HFFc6 (cell line): ENCODE results near the gene HOXB1. TPM values are rescaled to one million over a fixed set of nuclear protein-coding genes. Genes with fewer than 3 reads are reported as not detected.

ENCODE experiments used
- DNase-seq: peaks from one replicate; pipeline ENCODE4 v3.0.0-alpha.2; 2018
- H3K27ac Mint-ChIP-seq: 2 replicates; pipeline ENCODE4 v1.8.0; 2020; ENCODE audit warnings: mild to moderate bottlenecking, mixed read lengths
- H3K27me3 Mint-ChIP-seq: 2 replicates; pipeline ENCODE4 v1.8.0; 2021; ENCODE audit warnings: mild to moderate bottlenecking, moderate library complexity, mixed read lengths; ENCODE audit not compliant: insufficient read depth
- H3K36me3 Mint-ChIP-seq: 2 replicates; pipeline ENCODE4 v1.8.0; 2021; ENCODE audit warnings: low read depth, mixed read lengths
- H3K4me1 Mint-ChIP-seq: 2 replicates; pipeline ENCODE4 v1.8.0; 2020; ENCODE audit warnings: low read depth, mixed read lengths
- H3K4me3 Mint-ChIP-seq: 2 replicates; pipeline ENCODE4 v1.8.0; 2020; ENCODE audit warnings: mild to moderate bottlenecking, moderate library complexity, mixed read lengths
- H3K9me3 Mint-ChIP-seq: 2 replicates; pipeline ENCODE4 v1.8.0; 2020; ENCODE audit warnings: mild to moderate bottlenecking, mixed read lengths
- total RNA-seq, 6 experiments: library from RNA; stranded (reverse); fragmentation: NEBNext Ultra II Directional; extraction: Animal tissue kit (Norgen Biotek cat#: 25700); gene quantifications; 2 replicates in 1 of 6; 3 replicates in 5 of 6; pipeline ENCODE4 v1.2.3, GENCODE V29; 2021
- TF ChIP-seq, protein P1 (sequence below): fragments of 200-600 bp; sonication (generic); IDR thresholded peaks from 2 replicates; pipeline ENCODE4 v1.5.0; 2021; ENCODE audit warnings: antibody characterized with exemption, mild to moderate bottlenecking

HOXB1 gene
- total RNA-seq, 6 experiments from 2014 or later = not detected

DNA sequence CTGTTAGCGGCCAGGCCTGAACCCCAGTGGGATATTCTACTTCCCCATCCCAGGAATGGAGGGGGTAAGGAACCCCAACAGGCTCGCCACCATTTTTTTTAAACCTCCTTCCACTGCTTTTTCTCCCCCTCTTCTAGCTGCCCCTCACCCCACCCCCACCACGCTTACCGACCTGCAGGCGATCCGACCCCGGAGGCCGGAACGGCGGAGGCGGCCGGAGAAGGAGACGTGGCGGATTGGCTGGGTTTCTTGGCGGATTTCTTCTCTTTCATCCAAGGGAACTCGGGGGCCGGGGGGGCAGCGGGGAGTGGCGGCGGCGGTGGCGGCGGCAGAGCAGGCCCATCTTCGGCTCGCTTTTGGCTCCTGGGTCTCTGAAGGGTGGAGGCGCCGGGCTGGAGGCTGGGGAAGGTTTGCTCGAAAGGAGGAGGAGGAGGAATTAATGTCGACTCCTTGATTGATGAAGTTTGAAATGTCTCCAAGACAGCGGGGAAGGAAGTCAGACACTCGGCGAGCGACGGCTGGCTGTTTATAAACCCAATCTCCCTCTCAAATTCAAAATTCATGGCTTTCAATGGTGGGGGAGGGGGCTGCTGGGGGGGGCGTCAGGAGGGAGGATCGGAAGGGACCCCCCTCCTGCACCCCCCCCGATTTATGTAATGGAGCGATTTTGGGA, 13.7 kb upstream of the HOXB1 start:
- no peak overlapping the region for H3K4me3 Mint-ChIP-seq
- H3K27ac Mint-ChIP-seq = no peak overlapping the region
- DNase-seq = no peak
- H3K9me3 Mint-ChIP-seq = no peaks in the 10 kb centered on the region
- H3K36me3 Mint-ChIP-seq = no peaks in the 10 kb centered on the region
- H3K4me1 Mint-ChIP-seq = no peaks in the 10 kb centered on the region
- TF ChIP-seq, protein P1, sequence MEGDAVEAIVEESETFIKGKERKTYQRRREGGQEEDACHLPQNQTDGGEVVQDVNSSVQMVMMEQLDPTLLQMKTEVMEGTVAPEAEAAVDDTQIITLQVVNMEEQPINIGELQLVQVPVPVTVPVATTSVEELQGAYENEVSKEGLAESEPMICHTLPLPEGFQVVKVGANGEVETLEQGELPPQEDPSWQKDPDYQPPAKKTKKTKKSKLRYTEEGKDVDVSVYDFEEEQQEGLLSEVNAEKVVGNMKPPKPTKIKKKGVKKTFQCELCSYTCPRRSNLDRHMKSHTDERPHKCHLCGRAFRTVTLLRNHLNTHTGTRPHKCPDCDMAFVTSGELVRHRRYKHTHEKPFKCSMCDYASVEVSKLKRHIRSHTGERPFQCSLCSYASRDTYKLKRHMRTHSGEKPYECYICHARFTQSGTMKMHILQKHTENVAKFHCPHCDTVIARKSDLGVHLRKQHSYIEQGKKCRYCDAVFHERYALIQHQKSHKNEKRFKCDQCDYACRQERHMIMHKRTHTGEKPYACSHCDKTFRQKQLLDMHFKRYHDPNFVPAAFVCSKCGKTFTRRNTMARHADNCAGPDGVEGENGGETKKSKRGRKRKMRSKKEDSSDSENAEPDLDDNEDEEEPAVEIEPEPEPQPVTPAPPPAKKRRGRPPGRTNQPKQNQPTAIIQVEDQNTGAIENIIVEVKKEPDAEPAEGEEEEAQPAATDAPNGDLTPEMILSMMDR = no peak
- H3K27me3 Mint-ChIP-seq = peaks cover 71% of the 10 kb centered on the region

DNA sequence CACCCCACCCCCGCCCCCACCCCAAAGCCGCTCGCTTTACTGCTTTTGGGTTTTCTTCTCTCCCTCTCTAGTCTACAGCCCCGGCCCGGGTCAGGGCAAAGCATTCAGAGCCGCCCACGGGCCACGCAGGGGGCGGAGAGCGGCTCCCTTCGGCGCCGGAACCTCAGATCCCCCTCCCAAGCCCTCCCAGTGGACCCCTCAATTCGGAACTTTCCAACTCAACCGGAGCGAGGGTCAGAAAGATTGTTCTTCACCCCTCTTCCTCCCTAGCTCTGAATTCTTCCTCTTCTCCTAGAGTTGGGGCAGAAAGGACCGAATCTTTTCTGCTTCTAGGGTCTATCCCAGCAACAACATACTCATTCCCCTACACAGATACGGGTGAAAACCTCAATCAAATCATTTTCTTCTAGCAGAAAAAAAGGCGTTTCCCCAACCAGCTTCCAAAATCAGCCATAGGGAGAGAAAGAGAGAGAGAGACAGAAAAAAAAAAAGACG, 13.1 kb upstream of the HOXB1 start:
- no peak for DNase-seq
- Mint-ChIP-seq H3K9me3 (no peaks in the 10 kb centered on the region), H3K36me3 (no peaks in the 10 kb centered on the region), H3K4me1 (no peaks in the 10 kb centered on the region), H3K4me3 (no peak overlapping the region), H3K27me3 (peaks cover 76% of the 10 kb centered on the region), H3K27ac (no peak overlapping the region)
- TF ChIP-seq, protein P1 = no peak

- Mint-ChIP-seq H3K9me3 (no peaks in the 10 kb centered on the region), H3K4me1 (no peaks in the 10 kb centered on the region), H3K36me3 (no peaks in the 10 kb centered on the region), H3K27ac (no peak overlapping the region), H3K27me3 (peaks cover 72% of the 10 kb centered on the region), H3K4me3 (0 out of 2 replicates have a peak overlapping the region, but pooled peaks have one; percentile 34)
- TF ChIP-seq, protein P1 = no peak
- DNase-seq = no peak
Observed at GRCh38 chr17:48543107-48543853, 12.5 kb upstream of the HOXB1 start.

GRCh38 chr17:48542698-48543106, 11.9 kb upstream of the HOXB1 start:
- Mint-ChIP-seq H3K27ac (no peak overlapping the region), H3K4me3 (no peak overlapping the region)
- no peak for DNase-seq

DNA sequence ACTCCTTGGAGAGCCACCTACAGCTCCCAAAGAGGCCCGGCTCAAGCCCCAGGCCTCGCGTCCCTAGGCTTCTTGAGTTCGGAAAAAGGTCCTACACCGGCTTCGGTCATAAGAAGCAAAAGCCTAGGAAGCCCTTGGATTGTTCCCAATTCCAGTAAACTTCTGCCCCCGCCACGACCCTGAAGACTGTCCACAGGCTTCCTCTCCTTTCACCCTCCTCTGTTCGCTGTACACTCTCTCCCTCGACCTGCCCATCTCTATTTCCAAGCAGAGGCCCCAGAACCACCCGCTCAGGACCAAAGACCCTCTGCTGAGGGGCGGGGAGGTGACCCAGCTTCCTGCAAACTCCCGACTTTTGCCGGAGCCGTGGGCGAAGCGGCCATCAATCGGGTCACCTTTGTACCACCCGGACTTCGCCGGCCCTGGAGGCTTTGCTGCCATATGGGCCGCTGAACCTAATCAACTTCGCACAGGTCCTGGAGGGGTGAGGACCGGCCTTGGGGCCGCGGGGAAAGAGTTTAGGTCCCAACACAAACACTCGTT, 11.4 kb upstream of the HOXB1 start:
- no peaks in the 10 kb centered on the region for H3K36me3 Mint-ChIP-seq
- H3K4me3 Mint-ChIP-seq = no peak overlapping the region
- no peak overlapping the region for H3K27ac Mint-ChIP-seq
- TF ChIP-seq, protein P1 = no peak
- peaks cover 3% of the 10 kb centered on the region; the same call in 1 of the 2 replicates for H3K4me1 Mint-ChIP-seq
- DNase-seq = no peak
- H3K27me3 Mint-ChIP-seq = peaks cover 65% of the 10 kb centered on the region
- no peaks in the 10 kb centered on the region for H3K9me3 Mint-ChIP-seq

More at GRCh38 chr17:48542698-48543106, 11.9 kb upstream of the HOXB1 start:
- Mint-ChIP-seq H3K36me3 (no peaks in the 10 kb centered on the region), H3K9me3 (no peaks in the 10 kb centered on the region), H3K4me1 (no peaks in the 10 kb centered on the region), H3K27me3 (peaks cover 68% of the 10 kb centered on the region)
- TF ChIP-seq, protein P1 = no peak
